ENCODE results near the gene ZSWIM6.

ZSWIM6 gene

DNA sequence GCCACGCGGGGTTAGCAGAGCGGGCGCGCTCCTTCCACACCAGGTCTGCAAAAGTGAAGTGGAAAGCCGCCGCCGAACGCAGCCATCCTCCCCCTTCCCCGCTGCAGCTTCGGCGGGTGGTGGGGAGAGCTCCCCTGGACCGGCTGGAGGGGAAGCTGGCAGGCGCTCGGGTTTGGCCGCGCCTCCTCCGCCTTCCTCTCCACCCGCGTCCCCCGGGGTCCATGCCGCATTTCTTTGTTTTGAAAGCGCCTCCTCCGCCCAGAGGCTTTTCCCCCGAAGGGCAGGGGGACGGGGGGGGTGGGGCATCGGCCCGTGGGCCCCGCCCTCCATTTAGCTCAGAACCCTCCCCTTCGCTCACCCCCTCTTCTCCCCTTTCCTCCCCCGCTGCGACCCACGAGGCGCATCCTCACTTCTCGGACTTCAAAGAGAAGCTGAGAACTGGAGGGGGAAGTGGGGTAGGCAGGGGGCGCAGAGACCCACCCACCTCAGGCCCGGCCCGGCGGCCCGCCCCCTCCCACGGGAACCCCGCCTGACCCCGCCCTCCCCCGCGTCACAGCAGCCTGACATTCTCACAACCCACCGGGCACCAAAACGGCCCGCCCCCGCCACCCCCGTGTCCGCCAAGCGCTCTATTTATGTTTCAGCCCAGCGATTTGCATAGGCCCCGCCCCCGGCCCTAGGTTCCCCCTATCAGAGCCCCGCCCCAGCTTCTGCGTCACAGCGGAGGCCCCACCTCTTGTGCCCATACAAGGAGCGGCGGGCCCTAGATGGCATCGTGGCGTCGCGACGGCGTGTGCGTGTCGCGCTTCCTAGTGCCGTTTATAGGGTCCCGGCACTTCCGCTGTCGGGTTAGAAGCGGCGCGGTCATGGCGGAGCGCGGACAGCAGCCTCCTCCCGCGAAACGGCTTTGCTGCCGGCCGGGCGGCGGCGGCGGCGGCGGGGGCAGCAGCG is at the start of gene ZSWIM6:
TSS of gene ZSWIM6 (plus strand) at position 852 of the 951 bp plus-strand sequence. CDS start at position 867, 15 bp downstream.
- peak; percentile 97 for DNase-seq

DNA sequence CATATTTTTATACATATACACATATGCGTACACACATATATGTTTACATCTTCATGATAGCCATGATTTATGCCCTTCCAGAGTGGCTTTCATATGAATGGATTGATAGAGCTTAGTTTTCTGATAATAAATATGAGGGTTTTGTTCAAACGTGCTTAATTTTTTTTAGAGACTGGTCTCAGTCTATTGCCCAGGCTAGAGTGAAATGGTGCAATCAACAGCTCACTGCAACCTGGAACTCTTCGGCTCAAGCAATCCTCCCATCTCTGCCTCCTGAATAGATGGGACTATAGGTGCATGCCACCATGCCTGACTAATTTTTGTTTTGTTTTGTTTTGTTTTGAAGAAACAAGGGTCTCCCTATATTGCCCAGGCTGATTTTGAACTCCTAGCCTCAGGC is 48.6 kb upstream of the ZSWIM6 start:
- DNase-seq: no peak

DNA sequence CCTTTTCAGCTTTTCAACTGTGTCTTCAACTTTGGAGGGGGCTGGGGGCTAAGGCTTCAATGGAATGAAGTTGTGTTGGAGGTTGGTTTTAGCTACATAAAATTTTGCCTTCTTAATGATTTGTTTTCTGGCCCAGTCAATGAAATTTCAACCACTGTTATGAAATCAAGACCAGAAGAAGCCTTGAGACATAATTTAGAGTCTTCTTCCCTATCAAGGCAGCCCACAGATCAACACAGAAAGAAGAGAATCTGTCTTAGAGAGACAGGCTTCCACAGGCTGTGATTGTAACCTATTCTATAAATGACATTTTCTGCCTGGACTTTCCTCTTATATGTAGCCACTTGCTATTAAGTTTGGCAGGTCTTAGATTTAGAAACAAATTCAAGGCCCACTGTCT is 46.5 kb upstream of the ZSWIM6 start:
- DNase-seq: no peak

DNA sequence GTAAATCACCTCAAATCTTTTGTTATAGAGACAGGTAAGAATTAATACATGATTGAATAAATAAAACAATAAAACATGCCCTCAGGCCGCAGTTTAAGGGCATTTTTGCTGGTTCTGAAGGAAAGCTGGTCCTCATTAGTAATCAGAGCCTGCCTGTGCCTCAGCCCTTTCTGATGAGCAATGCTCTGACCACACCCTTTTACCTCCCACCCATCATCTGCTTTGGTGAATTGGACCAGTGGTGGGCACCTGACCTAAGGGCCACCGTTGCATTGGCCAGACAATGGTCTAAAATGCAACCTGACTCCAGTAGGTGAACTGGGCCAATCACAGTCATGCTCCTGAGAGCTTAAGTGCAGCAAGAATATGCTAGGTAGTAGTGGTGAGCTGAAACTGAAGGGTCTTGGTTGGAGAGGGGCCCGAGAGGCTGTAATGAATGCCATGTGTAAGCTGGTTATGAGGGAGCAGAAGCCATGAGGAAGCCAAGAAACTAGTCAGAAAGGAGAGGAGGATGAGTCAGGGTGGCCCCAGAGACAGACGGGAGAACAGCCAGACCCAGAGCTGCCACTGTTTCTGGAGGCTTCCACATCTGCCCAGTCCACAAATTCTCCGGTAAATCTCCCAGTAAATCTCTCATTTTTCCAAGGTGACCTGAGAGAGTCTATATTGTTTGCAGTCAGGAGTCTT is 45.5 kb upstream of the ZSWIM6 start:
- no peak for DNase-seq

DNA sequence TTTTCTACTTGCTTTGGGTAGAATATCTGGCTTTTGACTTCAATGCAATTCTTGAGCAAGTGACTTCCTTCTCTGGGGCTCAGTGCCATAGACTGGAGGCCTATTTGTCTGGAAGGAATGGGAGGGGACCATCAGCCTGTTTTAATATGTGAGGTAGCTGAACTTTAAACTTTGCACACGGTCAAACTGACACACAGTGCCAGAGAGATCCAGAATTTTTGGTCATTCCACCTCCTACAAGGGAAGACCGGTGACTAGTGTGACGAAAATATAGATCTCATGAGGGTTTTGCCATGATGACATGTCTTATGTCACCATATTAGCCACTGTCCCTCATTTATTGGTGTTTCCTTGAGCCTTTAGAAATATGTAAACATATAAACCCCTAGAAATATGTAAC is 44.6 kb upstream of the ZSWIM6 start:
- DNase-seq: no peak

DNA sequence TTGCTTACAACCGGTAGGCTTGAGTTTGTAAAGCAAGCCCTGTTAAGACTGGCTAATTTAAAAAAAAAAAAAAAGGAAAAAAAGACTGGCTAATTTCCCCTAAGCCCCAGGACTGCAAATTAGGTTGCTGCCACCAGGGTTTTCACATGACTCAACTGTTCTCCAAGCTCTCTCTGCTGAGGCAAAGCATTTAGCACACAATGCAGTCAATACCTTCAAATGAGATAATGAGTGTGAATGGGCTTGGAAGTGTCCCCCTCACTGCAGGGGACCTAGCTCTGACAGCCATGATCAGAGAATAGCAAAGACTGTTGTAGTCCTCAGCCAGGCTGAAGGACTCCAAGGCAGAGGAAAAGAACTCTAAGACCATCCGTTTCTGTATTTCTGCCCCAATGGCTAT is 42.8 kb upstream of the ZSWIM6 start:
- no peak for DNase-seq

DNA sequence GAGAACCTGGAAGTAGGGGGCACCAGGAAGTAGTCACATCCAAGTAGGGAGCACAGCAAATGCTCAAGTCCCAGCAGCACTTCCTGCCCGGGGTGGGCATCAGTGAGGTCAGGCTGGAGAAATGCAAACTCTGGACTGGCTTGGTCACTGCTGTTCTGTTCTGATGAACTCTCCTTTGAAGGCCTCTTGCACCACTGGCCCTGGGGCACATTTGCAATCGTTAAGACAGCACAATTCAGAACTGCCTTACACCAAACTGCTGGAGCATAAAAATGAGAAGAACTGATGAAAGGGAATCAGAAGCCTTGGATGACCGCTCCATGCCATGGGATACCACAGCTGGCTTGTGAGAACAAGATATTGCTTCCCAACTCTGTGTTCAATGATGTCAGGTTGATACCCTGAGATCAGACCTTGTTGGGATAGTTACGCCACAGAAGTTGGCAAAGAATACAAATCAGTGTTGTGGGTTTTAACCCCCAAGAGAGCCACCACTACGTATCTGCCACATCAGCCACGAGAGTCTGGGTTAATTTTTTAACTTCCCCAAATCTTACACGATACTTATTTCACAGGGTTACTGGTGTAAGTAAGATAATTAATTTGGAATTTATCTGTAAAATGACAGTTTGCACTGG is 42.3 kb upstream of the ZSWIM6 start:
- DNase-seq: peak; percentile 18 to 23

DNA sequence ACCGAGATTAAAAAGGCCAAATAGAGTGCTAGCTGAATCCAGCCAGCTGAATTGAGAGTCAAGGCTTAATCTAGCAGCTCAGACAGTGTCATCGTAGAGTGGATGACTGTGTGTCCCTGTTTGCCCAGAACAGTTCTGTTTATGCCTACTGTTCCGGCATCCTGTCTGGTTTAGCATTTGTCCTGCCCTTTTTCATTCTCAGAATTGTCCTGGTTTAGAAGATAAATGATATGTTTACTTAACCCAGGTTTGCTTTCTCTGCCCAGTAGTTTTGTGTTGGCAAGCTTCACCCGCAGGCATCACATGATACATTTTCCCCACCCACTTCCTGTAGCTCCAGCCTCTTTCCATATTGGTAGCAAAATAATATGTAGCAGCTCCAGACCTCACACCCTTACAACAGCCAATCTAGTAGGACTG is 41.3 kb upstream of the ZSWIM6 start:
- no peak for DNase-seq

DNA sequence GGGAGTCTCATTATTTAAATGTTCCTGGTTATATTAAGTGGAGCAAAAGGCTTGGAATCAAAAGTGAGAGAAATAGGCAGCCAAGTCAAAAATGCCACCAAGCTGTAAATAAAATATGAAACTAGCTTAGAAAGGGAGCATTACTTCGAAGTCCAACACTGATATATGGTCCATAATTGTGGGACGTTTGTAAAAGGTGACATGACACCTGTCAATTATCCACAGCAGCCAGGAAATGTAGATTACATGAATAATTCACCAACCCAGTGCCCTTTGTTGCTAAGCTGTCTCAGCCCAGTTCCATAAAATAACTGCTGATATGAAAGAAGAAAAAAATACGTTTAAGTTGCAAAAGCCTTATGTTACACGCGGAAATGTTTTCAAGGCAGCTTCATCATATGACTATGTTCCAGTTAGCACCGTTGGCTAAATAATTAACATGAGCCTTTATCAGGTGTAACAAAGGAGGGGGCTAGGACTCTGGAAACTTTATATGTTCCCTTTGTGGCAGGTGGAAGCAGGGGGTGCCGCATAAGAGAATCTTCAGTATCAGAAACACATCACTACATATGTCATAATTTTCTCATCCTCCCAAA is 39.9 kb upstream of the ZSWIM6 start:
- no peak for DNase-seq

DNA sequence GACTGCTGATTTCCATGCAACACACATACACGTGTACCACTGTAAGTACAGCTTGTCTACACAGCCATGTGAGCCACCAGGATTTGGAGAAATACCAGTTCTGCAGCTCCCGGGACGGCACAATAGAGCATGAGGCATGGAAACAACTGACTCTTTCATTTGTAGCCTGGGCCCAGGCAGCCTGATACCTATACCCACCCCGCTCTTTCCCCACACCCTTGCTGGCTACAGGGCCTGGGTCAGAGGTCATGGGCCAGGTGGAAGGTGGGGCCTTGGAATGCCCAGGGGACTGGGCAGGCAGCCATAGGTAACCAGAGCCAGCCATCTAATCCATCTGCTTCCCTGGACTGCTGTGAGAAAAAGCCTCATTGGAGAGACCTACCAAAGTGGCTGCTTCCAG is 39.0 kb upstream of the ZSWIM6 start:
- DNase-seq: no peak

DNA sequence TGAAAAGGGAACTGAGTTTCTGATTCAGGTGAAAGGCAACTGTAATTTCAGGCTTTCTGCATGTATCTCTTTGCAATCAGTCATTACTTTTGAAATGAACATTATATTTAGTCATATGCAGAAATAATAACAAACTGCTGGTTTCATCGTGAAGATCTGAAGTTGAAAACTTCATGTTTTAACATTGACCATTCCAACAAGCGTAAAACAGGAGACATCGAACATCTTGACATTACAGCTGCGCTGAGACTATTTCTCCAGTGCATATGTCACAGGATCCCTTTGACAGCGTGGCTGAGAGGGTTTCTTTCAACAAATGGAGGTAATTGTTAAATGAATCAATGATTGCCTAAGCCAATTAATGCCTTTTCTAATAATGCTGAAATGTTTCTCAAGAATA is 38.2 kb upstream of the ZSWIM6 start:
- no peak for DNase-seq

DNA sequence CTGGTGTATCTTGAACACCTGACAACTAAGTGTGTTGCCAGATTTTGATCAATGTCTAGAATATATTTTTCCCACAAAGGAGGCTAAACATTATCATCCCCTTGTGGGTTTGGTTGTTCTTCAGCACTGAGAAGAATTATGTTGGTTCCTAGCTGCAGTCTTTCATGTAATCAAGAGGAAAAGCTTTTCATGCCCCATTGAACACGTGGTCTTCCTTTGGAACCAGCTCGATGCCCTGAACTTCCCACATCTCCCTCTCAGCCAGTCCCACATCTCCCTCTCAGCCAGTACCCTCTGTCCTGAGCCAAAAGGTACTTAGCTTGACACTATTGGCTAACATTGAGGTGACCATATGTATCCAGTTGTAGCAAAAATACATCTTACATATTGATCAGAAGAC is 36.7 kb upstream of the ZSWIM6 start:
- no peak for DNase-seq

DNA sequence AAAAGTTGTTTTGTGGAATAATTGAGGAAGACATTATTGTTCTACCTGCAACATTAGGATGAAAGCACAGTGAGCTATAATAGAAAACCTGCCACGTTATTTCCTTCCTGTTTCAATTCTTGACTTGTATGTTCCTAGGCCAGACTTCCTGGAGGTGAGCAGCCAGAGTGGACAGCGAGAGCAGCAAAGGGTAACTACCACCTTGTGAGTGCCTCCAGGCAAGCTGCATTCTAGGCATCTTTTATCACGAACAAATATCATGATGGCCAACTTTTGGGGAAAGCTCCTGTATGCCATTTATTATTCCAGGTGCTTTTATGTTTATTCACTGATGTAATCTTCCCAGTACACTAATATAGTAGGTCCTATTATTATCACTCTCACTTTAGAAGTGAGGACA is 34.0 kb upstream of the ZSWIM6 start:
- DNase-seq: no peak

DNA sequence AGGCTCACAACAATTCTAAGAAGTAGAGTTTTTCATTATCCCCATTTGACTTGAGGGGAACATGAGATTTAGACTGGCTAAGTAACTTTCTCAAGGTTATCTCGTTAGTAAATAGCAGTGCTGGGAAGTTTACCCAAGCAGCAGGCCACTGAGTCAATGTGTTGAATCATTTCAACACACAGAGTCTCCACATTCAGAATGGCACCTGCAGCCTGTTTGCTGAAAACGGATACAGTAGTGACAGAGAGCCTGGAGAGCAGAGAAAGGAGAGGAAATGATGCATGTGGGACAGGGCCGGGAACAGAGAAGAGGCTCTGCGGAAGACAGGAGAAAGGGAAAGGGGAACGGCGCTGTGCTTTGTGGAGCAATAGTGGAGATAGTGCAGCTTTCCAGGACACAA is 33.5 kb upstream of the ZSWIM6 start:
- DNase-seq: no peak

DNA sequence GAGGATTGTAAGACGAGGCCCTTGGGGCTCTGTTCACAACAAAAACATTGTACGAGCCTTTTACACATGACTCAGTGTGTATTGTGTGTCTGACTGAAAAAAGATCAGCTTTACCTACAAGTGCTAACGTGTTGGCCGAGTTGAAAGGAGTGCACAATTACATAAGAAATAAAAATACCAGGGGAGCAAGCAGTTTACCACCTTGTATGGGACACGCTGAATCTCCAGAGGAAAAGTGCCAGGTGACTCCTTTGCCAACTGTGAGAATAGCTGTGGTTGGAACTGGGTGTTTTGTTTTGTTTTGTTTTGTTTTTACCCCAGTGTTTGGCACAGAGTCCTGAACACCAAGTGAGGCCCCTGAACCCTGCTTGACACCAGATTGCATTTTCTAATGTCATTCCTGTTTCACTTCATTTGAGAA is 32.8 kb upstream of the ZSWIM6 start:
- no peak for DNase-seq

DNA sequence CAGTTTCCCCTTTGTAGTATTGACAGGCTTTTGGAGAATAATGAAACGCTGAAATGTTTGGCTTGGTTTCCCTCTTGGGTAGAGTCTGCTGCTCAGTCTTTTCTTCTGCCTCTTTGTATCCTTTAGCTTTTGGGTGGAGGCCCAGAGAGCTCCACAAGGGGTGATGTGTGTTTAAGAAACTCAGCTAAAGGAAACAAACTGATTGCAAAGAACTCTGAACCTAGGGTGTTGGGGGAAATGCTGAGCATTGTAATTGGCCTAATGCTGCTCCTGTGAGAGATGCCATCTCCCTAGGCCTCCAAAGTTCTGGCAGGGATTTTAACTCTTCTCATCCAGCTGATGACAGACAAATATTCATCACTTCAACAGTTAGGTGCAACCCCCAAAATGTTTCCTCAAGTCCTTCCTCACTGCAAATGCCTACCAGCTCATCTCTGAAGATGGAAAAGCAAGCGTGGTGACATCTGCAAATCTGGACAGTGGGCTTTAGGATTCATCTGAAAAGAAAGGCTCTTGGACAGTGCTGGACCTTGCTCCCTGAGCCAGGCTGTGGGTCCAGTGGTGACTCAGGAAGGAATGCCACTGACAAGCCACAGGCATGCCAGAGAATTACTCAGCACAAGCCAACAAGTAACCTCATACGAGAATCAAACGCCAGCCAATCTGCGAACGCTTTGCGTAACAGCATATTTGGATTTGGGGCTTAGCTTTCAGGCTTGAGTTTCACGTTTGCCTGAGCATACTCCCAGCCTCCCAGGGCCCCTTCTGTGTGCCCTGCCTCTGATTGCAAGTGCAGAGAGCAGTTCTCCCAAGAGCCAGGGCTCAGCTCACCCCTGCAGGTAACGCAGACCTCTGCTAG is 30.5 kb upstream of the ZSWIM6 start:
- DNase-seq: no peak

DNA sequence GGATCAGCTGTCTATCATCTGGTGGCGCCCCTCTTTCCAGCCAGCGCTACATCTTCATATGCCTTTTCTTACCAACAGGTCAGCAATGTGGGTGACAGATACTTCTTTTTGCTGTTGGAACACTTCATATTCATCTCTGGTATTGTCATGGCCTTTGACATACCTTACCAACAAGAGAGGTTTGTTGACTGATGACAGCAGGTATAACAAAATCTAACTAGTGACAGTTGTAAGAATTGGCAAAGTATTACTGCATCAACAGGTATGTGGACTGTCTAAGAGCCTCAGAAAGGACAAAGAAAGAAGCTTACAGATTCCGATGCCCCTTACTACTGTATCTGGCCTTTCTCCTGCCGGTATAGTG is 29.9 kb upstream of the ZSWIM6 start:
- DNase-seq: no peak

DNA sequence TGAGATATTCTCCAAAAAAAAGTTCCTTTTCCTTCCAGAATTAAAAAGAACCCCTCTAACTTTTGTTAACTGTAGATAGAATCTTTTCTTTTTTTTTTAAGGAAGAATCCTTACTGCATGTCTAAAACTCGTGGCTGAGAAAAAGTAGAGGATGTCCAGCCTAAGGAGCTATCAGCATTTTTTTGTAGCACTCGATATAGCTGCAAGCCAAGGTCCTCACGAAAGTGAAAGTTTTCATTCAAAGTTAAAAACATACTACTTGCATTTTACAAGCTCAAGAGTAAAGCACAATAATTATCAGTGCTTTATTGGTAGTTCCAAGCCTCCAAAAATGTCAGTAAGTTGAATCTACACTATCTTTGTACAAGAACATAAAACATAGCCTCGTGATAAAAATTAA is 28.7 kb upstream of the ZSWIM6 start:
- no peak for DNase-seq

DNA sequence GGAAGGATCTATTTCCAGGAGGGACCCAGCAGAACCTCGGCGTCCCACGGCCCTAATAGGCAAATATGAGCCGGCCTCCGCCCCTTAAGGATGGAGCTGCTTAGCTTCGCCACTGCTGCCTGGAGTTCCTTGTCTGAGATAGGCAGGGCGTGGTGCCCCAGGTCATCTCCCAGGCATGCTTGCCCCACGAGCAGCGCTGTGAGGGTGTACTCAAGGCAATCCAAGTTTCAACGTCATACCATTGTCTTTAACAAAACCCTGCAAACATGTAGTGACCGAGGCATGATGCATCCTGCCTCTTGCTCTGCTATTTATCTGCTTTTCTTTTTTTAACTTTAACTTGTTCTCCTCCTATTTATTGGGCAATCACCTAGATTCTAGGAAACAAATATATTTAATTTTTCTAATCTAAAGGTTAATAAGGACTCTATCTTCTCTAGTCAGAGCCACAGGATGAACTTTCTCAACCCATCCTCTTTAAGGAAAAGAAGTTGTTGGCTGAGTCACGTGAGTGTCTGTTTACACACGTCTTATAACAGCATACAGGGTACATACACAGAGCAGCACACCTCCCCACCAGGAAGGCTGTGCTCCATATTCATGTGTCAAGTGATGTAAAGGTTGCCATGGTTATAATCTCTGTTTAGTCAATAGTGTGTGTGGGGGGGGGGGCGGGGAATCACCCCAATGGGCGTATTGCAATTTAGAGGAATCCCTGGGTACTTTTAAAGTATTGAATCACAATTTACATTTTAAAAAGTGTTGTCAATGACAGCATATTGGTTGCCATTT is 27.3 kb upstream of the ZSWIM6 start:
- DNase-seq: no peak

DNA sequence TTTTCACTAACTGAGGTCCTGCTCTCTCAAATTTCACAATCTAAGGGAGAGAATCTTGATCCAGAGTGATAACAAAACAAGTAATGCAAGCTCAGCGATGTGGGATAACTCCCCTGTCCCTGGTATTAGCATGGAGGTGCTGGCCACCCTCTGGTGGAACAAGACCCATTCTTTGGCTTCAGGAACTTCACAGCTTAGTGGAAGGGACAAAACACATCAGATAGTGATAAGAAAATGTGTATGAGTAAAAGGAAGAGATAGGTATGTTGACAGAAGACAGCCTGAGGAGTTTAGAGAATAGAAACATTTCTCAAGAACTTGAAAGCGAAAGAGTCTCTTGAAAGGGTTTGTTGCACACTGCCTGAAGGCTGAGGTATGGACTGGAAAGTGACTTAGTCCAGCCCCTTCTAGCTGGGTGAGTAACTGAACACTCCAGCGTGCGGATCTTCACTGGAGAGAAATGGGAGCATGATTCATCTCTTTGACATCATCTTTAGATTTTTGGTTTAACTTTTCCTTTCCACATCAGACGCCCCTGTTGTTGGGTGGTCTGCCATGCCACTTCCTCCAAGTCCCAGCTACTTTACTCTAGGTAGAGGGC is 25.4 kb upstream of the ZSWIM6 start:
- DNase-seq: no peak

DNA sequence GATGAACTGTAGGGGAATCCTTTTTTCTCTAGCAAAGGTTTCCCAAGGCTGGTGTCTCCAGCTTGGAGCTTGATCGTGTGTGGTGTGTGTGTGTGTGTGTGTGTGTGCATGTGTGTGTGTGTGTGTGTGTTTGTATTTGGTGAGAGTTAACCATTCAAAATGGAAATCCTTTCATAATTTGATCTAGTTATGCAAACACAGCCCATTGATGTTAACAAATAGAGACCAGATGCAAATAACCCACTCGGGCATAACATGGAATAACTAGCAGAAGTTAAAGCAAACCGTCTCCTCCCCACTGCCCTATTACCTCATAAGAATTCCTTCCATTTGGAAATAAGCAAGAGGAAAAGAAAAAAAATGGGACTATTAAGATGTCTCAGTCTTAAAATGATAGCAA is 24.9 kb upstream of the ZSWIM6 start:
- no peak for DNase-seq

Measured in Kasumi-1 (cell line).